Bronchial epithelial cell (primary cell): ENCODE results near the gene CGB1. TPM values are rescaled to one million over a fixed set of nuclear protein-coding genes. Genes with fewer than 3 reads are reported as not detected.

Experiments used
- DNase-seq: peaks from one replicate; pipeline ENCODE4 v3.0.0-alpha.2; 2010; ENCODE audit warnings: low read depth
- FAIRE-seq: peaks from 2 replicates; lab custom pipeline; 2011; peaks lifted over from hg19 to GRCh38; lab: Jason Lieb, UNC
- H3K27me3 ChIP-seq: 2 replicates; pipeline ENCODE4 v1.5.1; 2011; ENCODE audit warnings: low read length; ENCODE audit not compliant: control insufficient read depth, insufficient read depth
- H3K36me3 ChIP-seq: 2 replicates; pipeline ENCODE4 v1.5.1; 2011; ENCODE audit warnings: low read length; ENCODE audit not compliant: control insufficient read depth, insufficient read depth
- H3K4me3 ChIP-seq: 2 replicates; pipeline ENCODE4 v1.5.1; 2011; ENCODE audit warnings: mild to moderate bottlenecking, low read depth, low read length, control low read depth
- CTCF ChIP-seq: IDR thresholded peaks from 2 replicates; pipeline ENCODE4 v1.5.1; 2011; ENCODE audit warnings: mild to moderate bottlenecking, moderate library complexity, low read length, control low read depth, inconsistent platforms; ENCODE audit not compliant: insufficient read depth, severe bottlenecking
- total RNA-seq: library from RNA; depleted of rRNA; stranded (reverse); fragments of >200 nt; gene quantifications from 2 replicates; pipeline ENCODE4 v1.2.1, GENCODE V29; 2014

The CGB1 gene
- total RNA-seq, 1 donor from 2014 or later, result not detected

GRCh38 chr19:48991873-48992580 lies 44.7 kb downstream of the CGB1 start:
- DNase-seq, result peak; percentile 69
- Histone ChIP-seq H3K27me3 (no peaks in the 10 kb centered on the region), H3K36me3 (peaks cover 13% of the 10 kb centered on the region), H3K4me3 (peak overlapping the region; percentile 82)
- no peak for TF ChIP-seq CTCF
- no peak for FAIRE-seq

GRCh38 chr19:48991011-48991609 lies 45.6 kb downstream of the CGB1 start:
- peaks cover 17% of the 10 kb centered on the region for H3K36me3 ChIP-seq
- FAIRE-seq (no peak), DNase-seq (no peak)
- H3K4me3 ChIP-seq, result no peak overlapping the region
- H3K27me3 ChIP-seq, result no peaks in the 10 kb centered on the region
- no peak for TF ChIP-seq CTCF

- no peaks in the 10 kb centered on the region for H3K27me3 ChIP-seq
- TF ChIP-seq CTCF, result no peak
- H3K4me3 ChIP-seq, result no peak overlapping the region
- peaks cover 22% of the 10 kb centered on the region for H3K36me3 ChIP-seq
- DNase-seq (no peak), FAIRE-seq (no peak)
Observed at GRCh38 chr19:48990400-48990799, 46.3 kb downstream of the CGB1 start.

GRCh38 chr19:48989701-48990291 lies 46.9 kb downstream of the CGB1 start:
- DNase-seq (no peak), FAIRE-seq (no peak)
- Histone ChIP-seq H3K27me3 (no peaks in the 10 kb centered on the region), H3K36me3 (peaks cover 26% of the 10 kb centered on the region), H3K4me3 (no peak overlapping the region)
- no peak for TF ChIP-seq CTCF

GRCh38 chr19:48988860-48989259 lies 47.8 kb downstream of the CGB1 start:
- Histone ChIP-seq H3K27me3 (no peaks in the 10 kb centered on the region), H3K36me3 (peaks cover 26% of the 10 kb centered on the region), H3K4me3 (no peak overlapping the region)
- TF ChIP-seq CTCF, result no peak
- FAIRE-seq, result no peak
- DNase-seq, result no peak
